Hepatic stellate cell (primary cell): ENCODE results near the gene EPHB3.

Source experiments
- DNase-seq: peaks from one replicate; pipeline ENCODE4 v3.0.0; 2011; ENCODE audit warnings: low spot score

The EPHB3 gene

DNA sequence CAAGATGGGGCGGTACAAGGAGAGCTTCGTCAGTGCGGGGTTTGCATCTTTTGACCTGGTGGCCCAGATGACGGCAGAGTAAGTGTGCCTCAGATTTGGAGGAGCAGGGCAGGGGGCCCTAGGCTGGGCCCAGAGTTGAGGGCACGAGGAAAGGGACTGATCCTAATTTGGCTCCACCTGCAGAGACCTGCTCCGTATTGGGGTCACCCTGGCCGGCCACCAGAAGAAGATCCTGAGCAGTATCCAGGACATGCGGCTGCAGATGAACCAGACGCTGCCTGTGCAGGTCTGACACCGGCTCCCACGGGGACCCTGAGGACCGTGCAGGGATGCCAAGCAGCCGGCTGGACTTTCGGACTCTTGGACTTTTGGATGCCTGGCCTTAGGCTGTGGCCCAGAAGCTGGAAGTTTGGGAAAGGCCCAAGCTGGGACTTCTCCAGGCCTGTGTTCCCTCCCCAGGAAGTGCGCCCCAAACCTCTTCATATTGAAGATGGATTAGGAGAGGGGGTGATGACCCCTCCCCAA lies 19.8 kb downstream of the EPHB3 start:
- DNase-seq: no peak

DNA sequence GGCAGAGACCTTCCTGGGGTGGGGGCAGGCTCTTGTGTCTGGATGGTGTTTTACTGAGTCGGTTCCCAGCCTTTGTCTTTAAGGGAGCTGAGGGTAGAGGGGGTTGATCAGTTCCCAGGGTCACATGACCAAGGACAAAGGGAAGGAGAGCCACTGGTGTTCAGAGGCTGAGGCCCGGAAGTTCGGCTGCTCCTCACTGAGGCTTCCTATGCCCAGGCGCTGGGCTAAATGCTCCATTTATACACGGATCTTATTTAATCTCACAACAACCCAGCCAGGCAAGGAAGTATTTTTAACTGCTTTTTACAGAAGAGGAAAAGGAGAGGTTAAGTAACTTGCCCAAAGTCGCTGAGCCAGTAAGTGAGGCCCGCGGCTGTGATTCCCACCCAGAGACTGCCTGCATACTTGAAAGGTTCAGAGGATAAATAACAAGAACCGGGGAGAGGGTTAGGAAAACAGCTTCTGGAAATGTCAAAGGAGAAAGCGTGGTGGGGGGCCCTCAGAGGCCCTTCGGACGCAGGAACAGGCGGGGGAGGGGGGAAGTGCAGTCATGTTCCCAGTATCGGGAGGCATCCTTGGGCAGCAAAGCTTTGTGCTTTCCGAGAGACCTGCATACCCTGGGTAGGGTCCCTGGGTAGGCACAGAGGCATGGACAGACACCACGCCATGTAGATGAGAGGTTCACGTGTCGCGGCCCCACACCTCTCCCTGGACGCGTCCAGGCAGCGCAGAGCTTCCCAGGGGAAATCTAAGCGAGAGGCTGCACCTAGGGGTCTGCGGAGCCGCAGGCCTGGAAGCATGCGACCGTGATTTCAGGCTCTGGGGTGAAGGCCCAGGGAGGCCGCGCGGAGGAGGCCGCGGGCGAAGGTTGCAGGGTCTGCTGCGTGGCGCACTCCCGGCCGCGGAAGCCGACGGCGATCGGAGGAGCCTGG lies 21.3 kb downstream of the EPHB3 start:
- peak; percentile 90 for DNase-seq

DNA sequence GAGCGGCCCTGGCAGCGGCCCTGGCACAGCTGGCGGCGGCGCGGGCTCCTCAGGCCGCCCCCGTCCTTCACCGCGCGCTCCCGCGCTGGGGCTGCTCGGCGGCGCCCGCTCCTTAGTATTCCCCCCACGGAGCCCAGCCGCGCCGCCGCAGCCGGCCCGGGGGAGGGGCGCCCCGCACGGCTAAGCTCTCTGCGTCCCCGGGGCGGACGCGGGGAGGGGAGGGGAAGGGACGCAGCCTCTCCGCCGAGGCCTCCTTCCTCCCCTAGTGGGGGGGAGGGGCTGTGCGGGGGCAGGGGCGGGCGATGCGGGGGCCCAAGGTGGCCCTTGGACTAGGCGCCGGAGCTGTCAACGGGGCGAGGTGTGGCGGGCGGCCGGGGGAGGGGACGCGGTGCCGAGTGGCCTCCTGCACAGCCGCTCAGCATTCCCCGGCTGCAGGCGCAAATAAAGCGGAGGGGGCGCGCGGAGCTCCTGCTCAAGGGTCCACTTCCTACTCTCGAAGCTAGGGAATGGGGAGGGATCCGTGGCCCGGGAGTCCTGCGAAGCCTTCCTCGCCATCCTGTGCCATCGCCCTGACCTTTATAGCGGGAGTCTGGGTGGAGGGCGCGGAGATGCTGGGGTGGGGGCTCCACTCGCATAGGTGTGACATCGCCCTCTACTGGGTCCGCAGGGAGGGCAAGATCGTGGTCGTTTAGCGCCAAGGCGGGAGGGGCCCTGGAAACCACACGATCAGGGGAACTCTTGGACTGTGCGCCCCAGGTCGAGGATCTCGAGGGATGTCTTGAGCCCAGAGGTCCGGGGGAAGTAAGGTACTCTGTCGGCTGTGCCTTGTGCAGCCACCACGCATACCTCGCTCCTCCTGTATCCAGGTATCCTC lies 22.2 kb downstream of the EPHB3 start:
- DNase-seq: no peak

DNA sequence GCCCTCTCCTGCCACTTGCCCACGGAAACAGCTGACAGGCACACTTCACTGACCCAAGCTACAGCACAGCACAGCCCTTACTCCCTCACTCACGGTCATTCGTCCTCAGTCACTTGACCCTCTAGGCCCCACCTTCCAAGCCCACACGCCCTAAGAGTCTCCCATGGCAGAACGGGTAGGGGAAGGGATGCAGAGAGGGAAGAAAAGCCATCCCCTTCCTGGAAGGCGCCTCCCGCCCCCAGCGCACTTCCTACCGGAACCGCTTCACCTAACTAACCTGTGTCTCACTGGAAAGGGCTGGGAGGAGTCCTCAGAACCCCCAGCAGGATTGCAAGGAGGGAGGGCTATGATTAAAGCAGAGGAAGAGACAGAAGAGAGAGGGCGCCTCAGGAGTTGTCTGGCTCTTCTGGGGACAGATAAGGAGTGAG lies 22.9 kb downstream of the EPHB3 start:
- DNase-seq: no peak

DNA sequence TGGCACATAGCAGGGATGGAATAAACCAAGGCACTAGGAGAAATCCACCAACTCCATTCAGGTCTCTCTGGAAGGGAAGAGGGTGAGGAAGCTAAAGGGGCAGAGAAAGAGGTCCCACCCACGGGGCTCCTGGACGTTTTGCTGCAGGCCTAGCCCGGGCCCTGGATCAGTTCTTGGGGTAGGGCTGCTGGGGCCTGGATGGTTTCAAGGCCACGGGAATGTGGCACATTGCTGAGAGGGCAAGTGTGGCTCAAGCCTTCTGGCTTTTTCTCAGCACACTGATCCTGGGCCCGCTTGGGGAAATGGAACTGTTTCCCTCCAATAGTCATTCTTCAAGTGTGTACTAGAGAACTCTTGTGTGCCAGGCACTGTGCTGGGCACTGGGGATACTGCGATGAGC lies 24.0 kb downstream of the EPHB3 start:
- no peak for DNase-seq

DNA sequence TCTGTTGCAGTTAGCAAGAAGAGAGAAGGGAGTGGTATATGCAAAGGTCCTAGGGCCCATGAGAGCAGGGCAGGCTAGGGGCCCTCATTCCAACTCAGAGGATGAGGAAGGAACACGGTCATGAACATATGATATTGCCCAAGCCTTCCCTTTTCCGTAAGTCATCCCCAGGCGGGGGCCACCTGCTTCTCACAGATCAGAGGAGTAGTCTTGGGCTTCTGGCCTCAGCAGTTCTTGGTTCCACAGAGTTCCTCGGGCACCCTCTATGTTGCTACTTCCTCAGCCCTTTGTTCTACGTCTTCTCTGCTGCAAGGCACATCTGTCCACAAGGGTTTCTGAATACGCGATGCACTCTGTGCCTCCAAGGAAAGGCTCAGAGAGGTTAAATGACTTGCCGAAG lies 25.3 kb downstream of the EPHB3 start:
- DNase-seq: no peak

DNA sequence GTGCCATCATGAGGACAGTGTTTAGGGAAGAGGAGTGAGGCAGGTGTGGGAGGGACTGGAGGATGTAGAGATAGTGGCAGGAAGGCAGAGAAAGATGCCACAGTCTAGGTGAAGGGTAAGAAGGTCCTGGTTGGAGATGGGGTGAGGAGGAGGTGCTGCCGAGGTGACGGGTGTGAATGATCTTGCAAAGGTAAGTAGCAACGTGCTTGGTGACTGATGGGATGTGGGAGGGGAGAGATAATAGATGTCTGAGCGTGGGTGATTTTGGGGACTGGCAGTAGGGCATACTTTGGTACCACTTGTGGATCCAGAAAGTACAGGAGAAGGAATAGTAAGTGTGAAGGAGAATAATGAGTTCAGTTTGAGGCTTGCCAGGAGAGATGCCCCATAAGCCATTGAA lies 27.2 kb downstream of the EPHB3 start:
- DNase-seq: no peak

DNA sequence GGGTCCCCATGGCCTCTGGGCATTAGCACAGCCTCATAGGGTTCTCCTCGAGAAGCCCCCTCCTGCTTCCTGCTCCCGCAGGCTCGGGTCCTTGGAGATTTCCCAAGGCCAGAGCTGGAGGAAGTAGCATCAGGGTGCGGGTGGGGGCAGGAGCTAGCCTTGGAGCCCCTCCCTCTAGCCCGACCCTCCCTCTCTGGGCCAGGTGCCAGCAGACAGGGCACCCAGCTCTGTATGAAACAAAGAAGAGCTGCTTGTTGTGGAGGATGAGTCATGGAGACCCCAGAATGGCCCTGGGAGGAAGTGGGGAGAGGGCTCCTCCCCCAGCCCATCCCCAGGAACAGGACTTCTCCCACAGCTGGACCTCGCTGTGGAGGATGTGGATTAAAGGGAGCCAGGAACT lies 29.2 kb downstream of the EPHB3 start:
- no peak for DNase-seq

DNA sequence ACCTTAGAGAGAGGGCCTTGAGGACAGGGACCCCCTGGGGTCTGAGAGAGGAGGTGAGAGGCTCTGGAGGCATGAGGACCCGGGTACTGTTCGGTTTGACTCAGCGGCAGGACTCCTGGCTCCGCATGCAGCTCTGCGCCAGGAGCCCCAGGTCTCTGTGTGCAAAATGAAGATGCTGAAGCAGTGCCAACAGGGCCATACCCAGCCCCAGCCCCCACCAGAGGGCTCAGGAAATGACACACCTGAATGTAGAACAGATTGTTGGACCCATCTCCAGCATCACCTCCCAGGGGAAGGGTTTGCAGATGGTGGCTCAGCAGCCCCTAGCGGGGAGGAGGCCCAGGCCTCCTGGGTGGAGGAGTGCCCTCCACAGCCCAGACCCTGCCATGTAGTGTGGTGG lies 30.2 kb downstream of the EPHB3 start:
- no peak for DNase-seq

DNA sequence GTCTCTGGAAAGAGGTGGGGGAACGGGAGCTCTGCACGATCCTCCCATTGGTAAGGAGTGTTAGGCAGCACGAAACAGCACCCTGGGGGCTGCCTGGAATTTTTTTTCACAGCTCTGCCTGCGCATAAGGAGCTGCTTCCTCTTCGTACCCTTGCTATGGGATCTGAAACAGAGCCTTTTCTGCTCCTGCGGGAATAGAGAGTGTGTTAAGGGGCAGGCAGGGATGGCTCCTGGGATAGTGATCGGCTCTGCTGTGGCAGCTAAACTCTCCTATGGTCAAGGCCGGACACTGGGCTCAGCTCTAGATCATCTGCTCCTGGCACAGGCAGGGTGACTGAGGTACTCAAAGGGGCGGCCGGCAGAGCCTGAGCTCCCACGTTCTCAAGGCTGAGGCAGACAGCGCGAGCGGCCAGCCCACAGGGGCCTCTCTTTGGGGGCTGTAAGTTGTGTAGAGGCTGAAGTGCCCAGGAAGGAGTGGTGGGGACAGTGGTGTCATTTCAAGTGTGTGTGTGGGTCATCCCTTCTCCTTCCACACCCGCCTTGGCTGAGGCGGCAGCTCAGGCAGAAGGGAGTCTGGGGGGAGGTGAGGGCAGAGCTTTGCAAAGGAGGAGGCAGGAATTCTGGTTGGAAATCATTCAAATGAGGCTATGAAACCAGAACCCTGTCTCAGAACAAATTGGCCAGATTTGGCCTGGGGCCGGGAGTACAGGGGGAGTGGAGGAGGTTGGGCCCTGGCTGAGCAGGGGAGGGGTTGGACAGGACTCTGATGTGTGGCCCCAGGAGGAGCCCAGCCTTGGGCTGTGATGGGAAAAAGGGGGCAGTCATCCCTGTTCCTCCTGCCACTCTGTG lies 31.0 kb downstream of the EPHB3 start:
- no peak for DNase-seq

DNA sequence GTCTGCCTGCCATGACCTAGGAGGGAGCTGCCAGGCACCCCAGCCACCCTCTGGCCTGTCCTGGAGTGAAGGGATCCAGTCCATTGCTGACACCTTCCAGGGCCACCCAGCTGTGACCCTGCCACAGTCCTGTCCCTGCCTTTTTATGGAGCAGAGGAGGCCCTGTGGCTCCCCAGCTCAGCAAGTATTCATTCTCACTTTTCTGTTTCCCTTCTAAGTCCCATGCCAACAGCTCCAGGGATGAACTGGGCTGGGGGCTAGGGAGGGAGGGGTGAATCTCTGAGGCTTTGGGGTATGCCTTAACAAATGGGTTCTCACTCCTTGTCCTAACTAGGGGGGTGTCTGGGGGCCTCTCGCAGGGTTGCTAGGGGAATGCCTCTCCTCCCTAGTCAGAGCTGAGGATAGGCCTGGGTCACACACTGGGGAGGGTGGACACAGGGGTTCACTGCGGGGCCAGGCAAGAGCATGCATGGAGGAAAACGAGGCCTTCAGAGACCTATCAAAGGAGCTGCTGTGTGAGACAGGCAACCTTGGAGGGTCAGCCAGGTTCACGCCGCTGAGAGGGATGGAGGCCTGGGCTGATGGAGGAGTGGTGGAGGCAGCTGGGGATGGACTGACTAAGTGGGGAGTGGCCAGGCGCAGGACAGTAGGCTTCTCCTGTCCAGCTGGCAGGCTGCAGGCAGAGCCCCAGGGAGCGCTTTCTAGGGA lies 31.8 kb downstream of the EPHB3 start:
- DNase-seq: no peak

DNA sequence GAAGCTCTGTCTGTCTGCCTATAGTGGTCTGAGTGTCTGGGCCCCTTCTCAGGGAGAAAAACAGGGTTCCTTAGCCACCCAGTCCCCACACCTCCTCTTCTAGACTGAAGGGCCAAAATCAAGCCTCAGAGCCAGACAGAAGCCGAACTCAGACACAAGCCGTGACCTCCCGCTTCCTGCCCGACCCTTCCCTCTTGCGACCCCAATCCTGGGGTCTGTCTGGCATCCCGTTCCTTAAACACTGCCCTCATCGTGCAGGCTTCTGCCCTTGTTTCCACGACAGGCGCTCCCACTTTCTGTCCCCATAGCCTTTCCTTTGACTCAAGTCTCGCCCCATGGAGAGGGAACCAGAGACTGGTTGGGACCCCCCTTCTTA lies 32.3 kb downstream of the EPHB3 start:
- DNase-seq: no peak

DNA sequence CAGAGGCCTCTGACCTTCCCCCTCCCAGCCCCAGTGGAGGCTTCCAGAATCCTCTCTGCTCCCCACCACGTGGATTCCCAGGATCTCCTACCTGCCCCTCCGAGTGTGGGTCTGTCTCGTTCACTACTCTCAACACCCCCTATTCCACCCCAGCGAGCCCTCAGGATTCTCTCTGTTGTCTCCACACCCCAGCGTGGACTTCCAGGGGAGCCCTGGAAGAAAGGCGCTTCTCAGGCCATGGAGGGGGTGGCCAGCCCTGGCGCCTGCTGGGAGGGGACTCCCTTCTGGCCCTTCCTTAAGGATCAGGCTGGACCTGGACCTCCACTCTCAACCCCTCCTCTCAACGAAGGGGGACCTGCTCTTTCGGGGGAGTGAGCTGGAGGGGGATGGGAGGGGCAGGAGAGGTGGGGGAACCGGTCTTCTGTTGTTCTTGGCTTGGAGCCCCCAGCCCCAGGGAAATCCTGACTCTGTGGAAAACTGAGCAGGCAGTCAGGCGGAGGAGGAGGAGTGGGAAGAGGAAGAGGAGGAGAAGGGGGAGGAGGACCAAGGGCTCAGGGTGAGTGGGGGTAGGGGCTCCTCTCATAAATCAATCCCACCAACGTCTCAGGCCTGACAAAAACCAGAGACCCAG lies 32.9 kb downstream of the EPHB3 start:
- DNase-seq: no peak

DNA sequence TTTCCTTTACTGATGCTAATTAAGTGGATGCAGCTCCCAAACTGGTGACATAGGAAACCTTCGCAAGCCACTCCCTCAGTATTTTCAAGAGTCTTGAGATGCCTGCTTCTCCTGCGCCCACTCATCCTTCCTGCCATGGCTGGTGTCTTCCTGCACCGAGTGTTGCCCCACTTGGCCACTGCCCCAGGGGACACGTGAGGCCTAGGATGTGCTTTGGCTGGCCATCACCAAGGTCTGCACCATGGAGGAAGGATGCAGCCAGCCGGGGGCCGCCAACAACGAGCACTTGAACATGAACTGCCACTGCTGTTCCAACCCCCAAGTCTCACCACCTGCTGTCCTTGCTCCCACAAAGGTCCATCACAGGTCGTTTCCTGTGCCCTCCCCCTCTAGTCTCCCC lies 34.1 kb downstream of the EPHB3 start:
- DNase-seq: no peak

DNA sequence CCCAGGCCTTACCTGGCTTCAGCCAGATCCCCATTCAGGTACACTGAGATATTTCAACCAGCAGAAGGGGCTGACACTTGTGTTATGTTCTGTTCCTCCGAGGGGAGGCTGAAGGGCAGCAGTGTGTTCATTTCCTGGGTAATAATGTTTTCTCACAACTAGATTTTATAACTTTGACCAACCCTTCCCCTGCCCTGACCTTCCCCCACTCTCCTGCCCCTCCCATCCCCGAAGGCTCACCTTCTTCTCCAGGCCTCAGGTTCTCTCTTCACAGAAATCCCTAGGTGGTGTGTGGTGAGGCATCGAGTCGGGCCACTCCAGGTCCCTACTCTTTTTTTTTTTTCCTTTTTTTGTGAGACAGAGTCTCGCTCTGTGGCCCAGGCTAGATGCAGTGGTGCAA lies 34.6 kb downstream of the EPHB3 start:
- no peak for DNase-seq

DNA sequence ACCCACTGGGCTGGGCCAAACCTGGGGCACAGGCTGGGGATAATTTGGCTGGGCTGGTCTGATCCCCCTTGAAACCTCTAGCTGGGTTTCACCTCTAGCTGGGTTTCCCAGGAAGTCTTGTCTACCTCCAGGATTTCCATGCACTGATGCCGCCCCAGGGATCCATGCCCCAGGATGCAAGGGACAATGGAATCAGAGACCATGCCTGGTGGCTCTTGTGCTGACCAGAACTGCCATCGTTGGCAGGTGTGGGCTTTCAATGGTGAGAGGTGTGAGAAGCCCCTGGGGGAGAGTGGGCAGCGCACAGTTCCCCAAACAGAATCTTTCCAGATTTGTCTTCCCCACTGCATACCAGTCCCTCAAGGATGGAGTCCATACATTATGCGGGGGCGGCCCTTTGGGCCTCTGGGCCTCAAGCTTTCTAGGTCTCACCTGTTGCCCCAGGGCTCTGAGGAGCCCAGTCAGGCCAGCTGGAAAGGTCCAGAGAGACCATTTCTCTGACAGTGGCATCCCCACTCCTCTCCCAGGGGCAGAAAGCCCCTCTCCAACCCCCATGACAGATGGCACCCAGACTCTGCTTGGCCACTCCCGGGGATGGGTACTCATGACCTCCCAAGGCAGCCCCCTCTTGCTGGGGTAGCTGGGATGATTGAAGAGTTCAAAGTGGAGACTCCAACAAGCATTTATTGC lies 35.4 kb downstream of the EPHB3 start:
- DNase-seq: no peak

DNA sequence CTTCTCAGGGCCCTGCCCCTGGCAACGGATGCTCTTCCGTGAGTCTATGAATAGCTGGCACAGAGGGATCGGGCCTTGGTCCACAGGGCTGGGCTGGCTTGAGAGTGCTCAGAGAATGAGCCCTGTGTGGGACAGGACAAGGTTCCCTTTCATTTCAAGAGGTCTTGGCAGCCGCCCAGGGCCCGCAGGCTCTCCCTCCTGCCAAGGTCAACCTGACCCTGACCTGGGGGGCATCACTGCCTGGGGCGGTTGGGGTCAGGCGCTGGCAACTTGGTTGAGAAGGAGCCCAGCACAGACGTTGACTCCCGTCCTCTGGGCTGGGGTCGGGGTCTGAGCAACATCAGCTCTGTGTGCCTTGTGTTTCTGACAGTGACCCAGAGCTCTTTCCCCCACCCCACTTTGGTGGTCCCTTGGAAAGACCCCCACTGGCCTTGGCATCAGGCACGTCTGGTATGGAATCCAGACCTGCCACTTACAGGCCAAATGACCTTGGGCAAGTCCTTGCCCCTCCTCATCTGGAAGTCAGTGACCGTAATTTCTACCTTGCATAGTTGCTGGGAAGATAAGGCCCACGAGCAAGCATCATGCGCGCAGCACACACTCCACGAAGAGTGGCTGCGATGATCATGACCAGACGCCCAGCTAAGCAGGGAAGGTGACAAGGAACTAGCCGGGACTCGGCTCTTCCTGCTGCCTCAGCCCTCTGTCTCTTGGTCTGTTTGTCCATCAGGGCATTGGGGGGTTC lies 36.4 kb downstream of the EPHB3 start:
- DNase-seq: no peak

DNA sequence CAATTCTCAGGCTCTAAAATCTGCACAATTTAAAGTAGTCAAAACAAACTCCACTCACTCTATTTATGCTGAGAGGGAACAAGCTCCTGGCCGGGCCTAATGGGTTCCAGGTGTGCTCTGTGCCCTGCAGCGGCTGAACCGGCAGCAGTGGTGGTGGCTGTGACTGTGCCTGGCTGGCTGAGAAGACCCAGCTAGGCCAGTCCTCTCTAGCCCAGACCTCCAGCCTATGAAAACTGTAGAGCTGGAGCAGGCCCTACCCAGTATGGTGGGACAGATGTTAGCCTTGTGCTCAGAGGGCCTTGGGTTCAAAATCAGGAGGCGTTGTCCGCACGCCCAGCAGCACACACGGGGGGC lies 37.0 kb downstream of the EPHB3 start:
- DNase-seq: no peak

DNA sequence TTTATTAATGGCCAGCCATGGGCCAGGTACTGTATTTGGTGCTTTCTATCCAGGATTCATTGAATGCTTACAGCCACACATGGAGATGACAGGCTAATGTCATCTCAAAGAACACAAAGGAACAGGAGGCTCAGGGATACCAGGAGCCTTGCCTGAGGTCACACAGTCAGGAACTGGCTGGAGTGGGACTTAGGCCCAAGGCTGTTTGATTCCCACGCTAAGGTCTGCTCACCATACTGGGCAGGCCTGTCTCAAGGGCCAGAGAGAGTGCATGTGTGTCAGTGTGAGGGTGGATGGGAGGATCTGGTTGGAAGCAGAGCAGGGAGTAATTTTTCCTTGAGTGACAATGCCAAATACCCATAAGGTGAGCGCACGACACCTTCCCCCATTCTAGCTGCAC lies 37.6 kb downstream of the EPHB3 start:
- DNase-seq: no peak
